ENCODE measurements around the gene ZC3HAV1. TPM values are rescaled to one million over a fixed set of nuclear protein-coding genes. Genes with fewer than 3 reads are reported as not detected.

Gene ZC3HAV1
- total RNA-seq, 1 donor from 2014 or later: 13.5 TPM

GRCh38 chr7:139091677-139091996 is 17.9 kb downstream of the ZC3HAV1 start:
- no peak overlapping the region for H3K4me3 Mint-ChIP-seq (ENCODE audit: unreplicated experiment)
- H3K27me3 Mint-ChIP-seq (ENCODE audit: unreplicated experiment): no peaks in the 10 kb centered on the region
- TF ChIP-seq CTCF (IDR thresholded peaks at IDR 0.05; ENCODE audit: partially characterized antibody, unreplicated experiment): no peak
- H3K27ac Mint-ChIP-seq (ENCODE audit: unreplicated experiment): no peak overlapping the region
- no peak for DNase-seq
- peaks cover 25% of the 10 kb centered on the region for H3K4me1 Mint-ChIP-seq (ENCODE audit: low read depth, unreplicated experiment)
- peaks cover 17% of the 10 kb centered on the region for H3K36me3 Mint-ChIP-seq (ENCODE audit: unreplicated experiment)
- H3K9me3 Mint-ChIP-seq (ENCODE audit: unreplicated experiment): peaks cover 2% of the 10 kb centered on the region

GRCh38 chr7:139089118-139089517 is 20.4 kb downstream of the ZC3HAV1 start:
- TF ChIP-seq CTCF (IDR thresholded peaks at IDR 0.05; ENCODE audit: partially characterized antibody, unreplicated experiment): no peak
- no peak overlapping the region for H3K4me3 Mint-ChIP-seq (ENCODE audit: unreplicated experiment)
- H3K36me3 Mint-ChIP-seq (ENCODE audit: unreplicated experiment): peaks cover 19% of the 10 kb centered on the region
- H3K27me3 Mint-ChIP-seq (ENCODE audit: unreplicated experiment): no peaks in the 10 kb centered on the region
- H3K27ac Mint-ChIP-seq (ENCODE audit: unreplicated experiment): no peak overlapping the region
- H3K9me3 Mint-ChIP-seq (ENCODE audit: unreplicated experiment): peaks cover 2% of the 10 kb centered on the region
- peaks cover 12% of the 10 kb centered on the region for H3K4me1 Mint-ChIP-seq (ENCODE audit: low read depth, unreplicated experiment)
- DNase-seq: no peak

DNA sequence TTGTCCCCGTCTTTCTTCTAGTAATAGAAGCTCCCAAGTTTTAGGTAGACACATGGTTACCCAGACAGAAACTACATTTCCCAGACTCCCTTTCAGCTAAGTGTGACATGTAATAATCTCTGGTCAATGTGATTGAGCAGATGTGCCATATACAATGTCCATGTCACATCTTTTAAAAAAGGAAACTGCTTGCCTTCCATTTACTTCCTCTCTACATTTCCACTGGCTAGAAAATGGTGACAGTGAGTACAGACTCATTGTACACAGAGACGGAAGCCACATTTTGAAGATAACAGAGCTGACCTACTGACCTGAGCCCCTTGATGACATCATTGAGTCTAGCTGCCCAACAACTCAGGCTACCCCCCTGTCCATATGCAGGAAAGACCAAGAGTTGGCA is 21.3 kb downstream of the ZC3HAV1 start:
- no peak for TF ChIP-seq CTCF (IDR thresholded peaks at IDR 0.05; ENCODE audit: partially characterized antibody, unreplicated experiment)
- peaks cover 19% of the 10 kb centered on the region for H3K36me3 Mint-ChIP-seq (ENCODE audit: unreplicated experiment)
- H3K4me1 Mint-ChIP-seq (ENCODE audit: low read depth, unreplicated experiment): peaks cover 7% of the 10 kb centered on the region

GRCh38 chr7:139087212-139087611 is 22.3 kb downstream of the ZC3HAV1 start:
- no peak for DNase-seq
- Mint-ChIP-seq H3K9me3 (ENCODE audit: unreplicated experiment) (peaks cover 2% of the 10 kb centered on the region), H3K36me3 (ENCODE audit: unreplicated experiment) (peaks cover 19% of the 10 kb centered on the region), H3K27ac (ENCODE audit: unreplicated experiment) (no peak overlapping the region), H3K27me3 (ENCODE audit: unreplicated experiment) (no peaks in the 10 kb centered on the region), H3K4me1 (ENCODE audit: low read depth, unreplicated experiment) (peaks cover 3% of the 10 kb centered on the region), H3K4me3 (ENCODE audit: unreplicated experiment) (no peak overlapping the region)
- TF ChIP-seq CTCF (IDR thresholded peaks at IDR 0.05; ENCODE audit: partially characterized antibody, unreplicated experiment): no peak

More for the DNA sequence above, 21.3 kb downstream of the ZC3HAV1 start:
- Mint-ChIP-seq H3K9me3 (ENCODE audit: unreplicated experiment) (peaks cover 2% of the 10 kb centered on the region), H3K27me3 (ENCODE audit: unreplicated experiment) (no peaks in the 10 kb centered on the region), H3K27ac (ENCODE audit: unreplicated experiment) (no peak overlapping the region), H3K4me3 (ENCODE audit: unreplicated experiment) (no peak overlapping the region)
- DNase-seq: no peak

DNA sequence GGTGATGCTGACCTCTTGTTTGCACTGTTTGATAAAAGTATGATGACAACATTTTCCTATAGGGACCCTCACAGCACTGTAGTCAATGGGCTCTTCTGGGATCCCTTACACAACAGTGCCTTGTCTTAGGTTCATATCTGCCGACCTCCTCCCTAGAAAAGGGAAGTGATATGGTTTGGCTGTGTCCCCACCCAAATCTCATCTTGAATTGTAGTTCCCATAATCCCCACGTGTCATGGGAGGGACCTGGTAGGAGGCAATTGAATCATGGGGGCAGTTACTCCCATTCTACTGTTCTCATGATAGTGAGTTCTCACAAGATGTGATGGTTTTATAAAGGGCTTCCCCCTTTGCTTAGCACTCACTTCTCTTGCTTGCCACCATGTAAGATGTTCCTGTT is 23.1 kb downstream of the ZC3HAV1 start:
- Mint-ChIP-seq H3K27ac (ENCODE audit: unreplicated experiment) (no peak overlapping the region), H3K4me3 (ENCODE audit: unreplicated experiment) (no peak overlapping the region), H3K36me3 (ENCODE audit: unreplicated experiment) (peaks cover 19% of the 10 kb centered on the region), H3K4me1 (ENCODE audit: low read depth, unreplicated experiment) (peaks cover 3% of the 10 kb centered on the region), H3K9me3 (ENCODE audit: unreplicated experiment) (peaks cover 2% of the 10 kb centered on the region), H3K27me3 (ENCODE audit: unreplicated experiment) (no peaks in the 10 kb centered on the region)
- DNase-seq: no peak
- no peak for TF ChIP-seq CTCF (IDR thresholded peaks at IDR 0.05; ENCODE audit: partially characterized antibody, unreplicated experiment)
